Ectodermal cell (in vitro differentiated cells): ENCODE data around the gene CHRNA5.

Source experiments
- H3K27ac ChIP-seq: 2 replicates; pipeline ENCODE4 v1.7.0; 2013; ENCODE audit warnings: mild to moderate bottlenecking, low read depth, low read length; ENCODE audit not compliant: insufficient read depth, poor library complexity, severe bottlenecking
- H3K27me3 ChIP-seq: 2 replicates; pipeline ENCODE4 v1.7.0; 2013; ENCODE audit warnings: mild to moderate bottlenecking, low read length; ENCODE audit not compliant: insufficient read depth, control insufficient read depth, poor library complexity, severe bottlenecking
- H3K36me3 ChIP-seq: one replicate; pipeline ENCODE4 v1.7.0; 2013; ENCODE audit warnings: low read length; ENCODE audit not compliant: control insufficient read depth, insufficient read depth
- H3K4me1 ChIP-seq: one replicate; pipeline ENCODE4 v1.7.0; 2013; ENCODE audit warnings: low read length; ENCODE audit not compliant: control insufficient read depth, insufficient read depth
- H3K4me3 ChIP-seq: 2 replicates; pipeline ENCODE4 v1.7.0; 2013; ENCODE audit warnings: low read depth, low read length, control low read depth; ENCODE audit not compliant: insufficient read depth
- H3K9me3 ChIP-seq: 2 replicates; pipeline ENCODE4 v1.7.0; 2013; ENCODE audit warnings: mild to moderate bottlenecking, low read length, moderate library complexity; ENCODE audit not compliant: control insufficient read depth
- WGBS, 2 experiments: methylation state at CpG; one replicate each; pipeline ENCODE4 v1.1.7; 2013; ENCODE audit warnings: missing lambda C conversion rate in 2 of 2; 5-methylcytosine and 5-hydroxymethylcytosine counted together

The CHRNA5 gene

GRCh38 chr15:78635346-78635745 is 70.0 kb downstream of the CHRNA5 start:
- Histone ChIP-seq H3K27me3 (peaks cover 9% of the 10 kb centered on the region), H3K4me1 (peaks cover 2% of the 10 kb centered on the region), H3K36me3 (no peaks in the 10 kb centered on the region), H3K4me3 (no peak overlapping the region), H3K9me3 (no peaks in the 10 kb centered on the region), H3K27ac (no peak overlapping the region)
- 88 to 94% methylated on average over 10 of the region's 10 CpGs for WGBS, 2 experiments

GRCh38 chr15:78636378-78636859 is 71.1 kb downstream of the CHRNA5 start:
- 91 to 98% methylated on average over 2 of the region's 2 CpGs for WGBS, 2 experiments
- Histone ChIP-seq H3K4me1 (peaks cover 6% of the 10 kb centered on the region), H3K36me3 (no peaks in the 10 kb centered on the region), H3K9me3 (no peaks in the 10 kb centered on the region), H3K27me3 (peaks cover 19% of the 10 kb centered on the region), H3K4me3 (no peak overlapping the region), H3K27ac (no peak overlapping the region)

GRCh38 chr15:78637776-78638435 is 72.6 kb downstream of the CHRNA5 start:
- no peaks in the 10 kb centered on the region for H3K9me3 ChIP-seq
- 86 to 93% methylated on average over 4 of the region's 4 CpGs for WGBS, 2 experiments
- H3K27ac ChIP-seq, result no peak overlapping the region
- no peaks in the 10 kb centered on the region for H3K36me3 ChIP-seq
- peaks cover 6% of the 10 kb centered on the region for H3K4me1 ChIP-seq
- no peak overlapping the region for H3K4me3 ChIP-seq
- H3K27me3 ChIP-seq, result peaks cover 30% of the 10 kb centered on the region

DNA sequence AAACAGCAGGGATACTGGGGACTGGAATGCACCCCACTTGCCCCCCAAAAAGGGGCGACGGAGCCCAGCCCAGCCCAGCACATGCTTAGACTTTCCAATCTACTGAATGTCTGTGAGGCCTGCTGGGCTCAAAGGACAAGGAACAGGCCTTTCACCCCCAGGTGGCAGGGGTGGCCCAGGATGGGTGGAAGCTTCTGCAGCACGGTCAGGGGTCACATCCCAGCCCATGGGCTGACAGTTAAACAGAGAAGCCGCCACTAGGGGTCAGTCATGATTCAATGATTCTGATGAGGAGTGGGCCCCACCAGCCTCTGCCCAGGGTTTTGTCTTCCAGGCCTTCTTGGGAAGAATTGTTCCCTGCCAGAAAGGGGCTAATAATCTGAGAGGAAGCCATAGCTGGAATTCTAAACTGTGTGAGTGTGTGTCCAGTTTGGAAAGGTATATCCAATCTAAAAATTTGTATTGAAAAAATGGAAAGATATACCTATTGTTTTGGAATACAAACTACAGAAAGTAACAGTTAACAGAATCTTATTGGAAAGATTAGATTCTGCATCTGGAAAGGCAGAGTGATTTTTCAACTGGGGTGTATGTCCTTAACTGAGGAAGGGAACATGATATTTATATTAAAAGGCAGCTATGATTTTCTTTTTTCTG is 73.5 kb downstream of the CHRNA5 start:
- H3K27me3 ChIP-seq, result peaks cover 30% of the 10 kb centered on the region
- no peak overlapping the region for H3K27ac ChIP-seq
- H3K9me3 ChIP-seq, result no peaks in the 10 kb centered on the region
- no peak overlapping the region for H3K4me3 ChIP-seq
- no peaks in the 10 kb centered on the region for H3K36me3 ChIP-seq
- WGBS, 2 experiments, result 45 to 49% methylated on average over 4 of the region's 4 CpGs
- peaks cover 6% of the 10 kb centered on the region for H3K4me1 ChIP-seq

DNA sequence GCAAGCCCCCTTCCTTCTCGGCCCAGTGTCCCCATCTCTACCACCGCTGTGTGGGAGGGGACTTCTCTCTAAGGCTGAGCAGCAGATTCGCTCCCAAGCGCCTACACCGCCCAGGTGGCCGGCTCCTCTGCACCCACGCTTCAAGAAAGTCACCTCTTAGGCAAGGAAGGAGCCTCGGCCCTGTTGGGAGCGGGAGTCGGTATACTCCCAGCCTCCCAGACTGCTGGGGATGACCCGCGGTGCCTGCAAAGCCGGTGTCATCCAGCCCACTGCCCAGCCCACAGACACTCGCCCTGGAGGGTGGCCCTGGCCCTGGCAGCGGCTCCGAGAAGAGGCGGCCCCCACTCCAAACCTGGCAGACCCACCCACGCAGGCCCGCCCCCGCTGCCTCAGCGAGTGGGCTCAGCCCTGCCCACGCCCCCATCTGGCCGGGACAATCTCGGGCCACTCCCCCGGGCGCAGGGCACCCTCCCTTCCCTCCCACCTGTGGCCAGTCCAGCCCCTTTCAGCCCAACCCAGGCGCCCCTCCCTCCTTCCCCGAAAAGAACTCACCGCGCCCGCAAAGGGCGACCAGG is 75.3 kb downstream of the CHRNA5 start:
- no peaks in the 10 kb centered on the region for H3K36me3 ChIP-seq
- no peaks in the 10 kb centered on the region for H3K9me3 ChIP-seq
- H3K27ac ChIP-seq, result no peak overlapping the region
- H3K27me3 ChIP-seq, result peaks cover 30% of the 10 kb centered on the region
- H3K4me1 ChIP-seq, result peaks cover 6% of the 10 kb centered on the region
- peak overlapping the region; percentile 51 for H3K4me3 ChIP-seq
- 5 to 8% methylated on average over 32 of the region's 32 CpGs for WGBS, 2 experiments

- Histone ChIP-seq H3K27me3 (peaks cover 30% of the 10 kb centered on the region), H3K4me3 (peak within 1 kb of the TSS; percentile 51), H3K4me1 (peaks cover 6% of the 10 kb centered on the region), H3K9me3 (no peaks in the 10 kb centered on the region), H3K36me3 (no peaks in the 10 kb centered on the region), H3K27ac (no peak within 1 kb of the TSS)
- WGBS, 2 experiments, result 1% methylated on average over 47 of the region's 47 CpGs
Measured at GRCh38 chr15:78641102-78641748, 75.9 kb downstream of the CHRNA5 start, which contains the start of gene CHRNB4. TSS of gene CHRNB4 (minus strand) at chr15:78641210. CDS start at chr15:78641133, 77 bp downstream.

DNA sequence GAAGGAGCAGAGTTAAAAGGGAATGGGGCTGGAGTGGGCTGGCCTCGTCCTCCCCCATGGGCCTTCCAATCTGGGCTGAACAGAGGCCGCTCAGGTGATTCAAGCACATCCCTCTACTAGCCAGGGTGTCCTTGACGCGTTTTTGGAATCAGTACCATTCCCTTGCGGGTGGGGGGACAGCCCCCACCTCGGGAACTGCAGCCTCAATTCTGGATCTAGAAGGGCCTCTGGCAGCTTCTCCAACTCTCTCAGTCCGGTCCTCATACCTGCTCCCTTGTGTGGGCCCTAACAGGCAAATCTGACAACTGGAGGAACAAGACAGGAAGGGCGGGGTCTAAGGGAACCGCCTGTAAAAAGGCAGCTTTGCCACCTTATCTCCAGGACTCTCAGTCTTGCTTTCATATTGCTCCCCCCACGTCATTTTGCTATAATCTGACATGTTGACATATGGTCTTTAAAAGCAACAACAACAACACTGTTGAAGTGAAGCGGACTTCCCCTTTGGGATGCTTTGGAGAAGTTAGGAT is 76.5 kb downstream of the CHRNA5 start:
- H3K9me3 ChIP-seq, result no peaks in the 10 kb centered on the region
- WGBS, 2 experiments, result 46 to 50% methylated on average over 11 of the region's 11 CpGs
- no peaks in the 10 kb centered on the region for H3K36me3 ChIP-seq
- H3K27me3 ChIP-seq, result peaks cover 30% of the 10 kb centered on the region
- no peak overlapping the region for H3K4me3 ChIP-seq
- peaks cover 6% of the 10 kb centered on the region for H3K4me1 ChIP-seq
- H3K27ac ChIP-seq, result no peak overlapping the region

DNA sequence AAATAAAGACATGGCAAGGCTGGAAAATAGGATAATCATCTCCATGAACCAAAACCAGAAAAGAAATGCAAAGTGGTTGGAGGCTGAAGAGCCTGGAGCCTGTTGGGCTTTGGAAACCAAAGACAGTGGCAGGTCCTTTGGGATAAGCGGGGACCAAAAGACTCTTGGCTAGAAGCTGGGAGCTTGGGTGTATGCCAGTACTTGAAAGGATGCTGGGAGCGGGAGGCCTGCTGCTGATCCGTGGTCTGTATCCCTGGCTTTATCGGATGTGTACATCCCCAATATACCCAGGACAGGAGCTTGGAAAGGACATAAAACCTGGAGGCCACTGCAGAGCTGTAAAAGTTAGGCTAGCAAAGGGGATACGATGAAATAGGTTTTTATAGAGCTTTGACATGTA is 77.0 kb downstream of the CHRNA5 start:
- H3K27me3 ChIP-seq, result peaks cover 30% of the 10 kb centered on the region
- H3K9me3 ChIP-seq, result no peaks in the 10 kb centered on the region
- H3K4me1 ChIP-seq, result peaks cover 6% of the 10 kb centered on the region
- H3K36me3 ChIP-seq, result no peaks in the 10 kb centered on the region
- WGBS, 2 experiments, result 90 to 95% methylated on average over 5 of the region's 5 CpGs
- H3K4me3 ChIP-seq, result no peak overlapping the region
- no peak overlapping the region for H3K27ac ChIP-seq
